Activated CD4-positive, alpha-beta T cell treated with anti-CD3 and anti-CD28 coated beads, Interleukin-2, amount 10 ng/mL, durations not matched to agents 24 days and 14 days (primary cell): ENCODE data around the gene RFX1. TPM values are rescaled to one million over a fixed set of nuclear protein-coding genes. Genes with fewer than 3 reads are reported as not detected.
"Not testable (repeated sequence)": the region's sequence is repeated elsewhere in the genome, so short reads cannot be mapped to it uniquely, and the experiment has no call there.

ENCODE experiments used
- DNase-seq: peaks from one replicate; pipeline ENCODE4 v3.0.0; 2022
- H3K27ac Mint-ChIP-seq: one replicate; pipeline ENCODE4 v1.8.0; 2022; ENCODE audit warnings: mild to moderate bottlenecking, mixed read lengths
- H3K27me3 Mint-ChIP-seq: one replicate; pipeline ENCODE4 v1.8.0; 2022; ENCODE audit warnings: mixed read lengths
- H3K36me3 Mint-ChIP-seq: one replicate; pipeline ENCODE4 v1.8.0; 2022; ENCODE audit warnings: low read depth, mild to moderate bottlenecking, mixed read lengths
- H3K4me1 Mint-ChIP-seq: one replicate; pipeline ENCODE4 v1.8.0; 2021; ENCODE audit warnings: mixed read lengths
- H3K4me3 Mint-ChIP-seq: one replicate; pipeline ENCODE4 v1.8.0; 2022; ENCODE audit warnings: mild to moderate bottlenecking, moderate library complexity, mixed read lengths
- H3K9me3 Mint-ChIP-seq: one replicate; pipeline ENCODE4 v1.8.0; 2021; ENCODE audit warnings: mixed read lengths
- intact Hi-C: fragments of 100-400 bp; cut with micrococcal nuclease; formaldehyde crosslinking; loops from one replicate; pipeline ENCODE4 v1.15.1; 2023
- total RNA-seq: library from RNA; stranded (reverse); gene quantifications from 2 replicates; pipeline ENCODE4 v1.2.3, GENCODE V29; 2022

The RFX1 gene
- total RNA-seq: 17.0 and 18.0 TPM in 2 replicates

DNA sequence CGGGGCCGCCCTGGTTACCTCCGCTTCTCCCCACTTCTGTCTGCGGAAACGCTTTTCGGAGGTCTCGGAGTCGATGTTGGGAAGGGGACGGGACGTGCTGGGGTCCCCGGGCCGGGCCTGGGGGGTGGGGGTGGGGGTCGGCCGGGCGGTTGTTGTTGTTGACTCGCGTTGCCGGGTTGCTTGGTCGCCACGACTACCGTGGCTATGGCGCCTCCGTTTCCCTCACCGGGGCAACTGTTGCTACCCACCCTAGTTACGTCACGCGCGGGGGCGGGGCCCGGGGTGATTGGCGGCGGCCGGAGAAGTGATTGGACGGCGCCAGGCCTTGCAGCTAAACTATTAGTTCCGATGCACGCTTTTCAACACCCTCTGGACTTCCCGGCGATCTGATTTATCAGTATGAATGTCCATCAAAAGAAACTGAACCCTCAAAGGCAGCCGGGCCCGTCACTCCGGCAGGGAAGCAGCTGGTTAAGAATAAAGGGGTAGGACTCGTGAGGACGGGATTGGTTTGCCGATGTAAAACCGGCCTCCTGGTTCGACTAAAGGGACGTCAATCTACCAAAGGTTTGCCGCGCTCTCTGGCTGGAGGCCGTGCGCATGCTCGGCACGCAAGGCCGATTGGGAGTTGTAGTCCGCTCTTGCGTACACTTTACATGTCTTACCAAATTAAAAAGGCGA lies at the start of gene RFX1:
Gene RFX1 (minus strand): TSS at position 236 of the 681 bp plus-strand sequence. CDS start 12,477 bp downstream, outside the sequence.
- H3K4me3 Mint-ChIP-seq: peak within 1 kb of the TSS; percentile 96
- H3K27me3 Mint-ChIP-seq: no peaks in the 10 kb centered on the region
- peaks cover 1% of the 10 kb centered on the region for H3K36me3 Mint-ChIP-seq
- H3K27ac Mint-ChIP-seq: peak within 1 kb of the TSS; percentile 100
- H3K9me3 Mint-ChIP-seq: no peaks in the 10 kb centered on the region
- peak; percentile 100 for DNase-seq
- intact Hi-C loops: loop anchor here (1.0 to 5.0 kb wide), 9 partner anchors 20 to 131 kb away; partner anchors contain the start of genes BRME1, CC2D1A, DCAF15 and MISP3
- peaks cover 39% of the 10 kb centered on the region for H3K4me1 Mint-ChIP-seq

DNA sequence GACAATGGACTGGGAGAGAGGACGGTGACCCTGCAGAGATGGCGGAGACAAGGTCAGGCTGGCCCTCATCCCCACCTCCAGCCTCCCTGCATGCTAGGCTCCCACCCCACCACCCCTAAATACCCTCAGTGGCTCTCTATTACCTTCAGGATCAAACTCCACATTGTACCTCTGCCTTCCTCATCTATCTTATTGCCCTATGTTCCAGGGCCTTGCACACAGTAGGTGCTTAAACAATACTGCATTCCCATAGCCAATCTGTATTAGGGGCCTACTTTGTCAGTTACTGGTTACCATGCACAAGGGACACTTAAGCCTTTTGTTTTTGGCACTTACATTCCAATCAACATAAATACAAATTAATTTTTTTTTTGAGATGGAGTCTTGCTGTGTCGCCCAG lies 49.3 kb upstream of the RFX1 start:
- Mint-ChIP-seq H3K4me1 (peaks cover 27% of the 10 kb centered on the region), H3K27me3 (peaks cover 33% of the 10 kb centered on the region), H3K9me3 (no peaks in the 10 kb centered on the region), H3K27ac (no peak overlapping the region), H3K4me3 (no peak overlapping the region), H3K36me3 (peaks cover 31% of the 10 kb centered on the region)
- intact Hi-C loops: loop anchor here (5.0 kb wide), 1 partner anchor 173 kb away; no protein-coding TSS in a partner anchor
- no peak for DNase-seq

DNA sequence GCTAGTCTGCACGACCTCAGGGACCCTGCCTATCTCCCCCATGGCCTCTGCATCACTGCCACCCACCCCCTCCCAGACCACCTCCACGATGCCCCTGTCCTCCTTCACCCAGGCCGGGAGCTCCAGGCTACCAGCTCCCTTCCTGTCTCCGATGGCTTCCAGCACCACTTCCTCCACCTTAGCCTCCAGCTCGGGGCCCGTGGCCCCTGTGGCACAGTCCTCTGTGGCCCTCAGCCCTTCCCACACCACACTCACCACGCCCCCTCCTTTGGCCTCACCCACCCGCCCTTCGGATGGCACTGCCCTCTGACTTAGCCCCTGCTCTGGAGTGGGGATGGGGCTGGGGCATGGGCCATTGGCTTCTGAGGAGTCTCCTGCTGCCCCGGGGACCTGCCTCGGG lies 48.6 kb upstream of the RFX1 start:
- H3K4me1 Mint-ChIP-seq: peaks cover 23% of the 10 kb centered on the region
- no peak for DNase-seq
- H3K9me3 Mint-ChIP-seq: no peaks in the 10 kb centered on the region
- H3K4me3 Mint-ChIP-seq: no peak overlapping the region
- intact Hi-C loops: loop anchor here (5.0 kb wide), 1 partner anchor 172 kb away; no protein-coding TSS in a partner anchor
- peaks cover 28% of the 10 kb centered on the region for H3K27me3 Mint-ChIP-seq
- H3K27ac Mint-ChIP-seq: no peak overlapping the region
- peaks cover 36% of the 10 kb centered on the region for H3K36me3 Mint-ChIP-seq

DNA sequence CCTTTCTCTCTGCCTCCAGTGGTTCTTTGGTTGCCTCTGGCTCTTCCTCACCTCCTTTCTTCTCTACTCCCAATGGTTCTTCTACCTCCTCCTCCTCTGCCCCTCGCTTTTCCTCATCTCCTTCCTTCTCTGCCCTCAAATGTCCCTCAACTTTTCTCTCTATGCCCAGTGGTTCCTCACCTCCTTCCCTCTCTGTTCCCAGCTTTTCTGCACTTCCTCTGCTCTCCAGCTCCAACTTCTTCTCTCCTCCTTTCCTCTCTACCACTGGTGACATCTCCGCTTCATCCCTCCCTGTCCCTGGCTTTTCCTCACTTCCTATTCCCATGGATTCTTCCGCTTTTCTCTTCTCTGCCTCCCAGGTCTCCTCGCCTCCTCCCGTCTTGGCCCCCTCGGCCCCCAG lies 48.0 kb upstream of the RFX1 start:
- no peak overlapping the region for H3K27ac Mint-ChIP-seq

DNA sequence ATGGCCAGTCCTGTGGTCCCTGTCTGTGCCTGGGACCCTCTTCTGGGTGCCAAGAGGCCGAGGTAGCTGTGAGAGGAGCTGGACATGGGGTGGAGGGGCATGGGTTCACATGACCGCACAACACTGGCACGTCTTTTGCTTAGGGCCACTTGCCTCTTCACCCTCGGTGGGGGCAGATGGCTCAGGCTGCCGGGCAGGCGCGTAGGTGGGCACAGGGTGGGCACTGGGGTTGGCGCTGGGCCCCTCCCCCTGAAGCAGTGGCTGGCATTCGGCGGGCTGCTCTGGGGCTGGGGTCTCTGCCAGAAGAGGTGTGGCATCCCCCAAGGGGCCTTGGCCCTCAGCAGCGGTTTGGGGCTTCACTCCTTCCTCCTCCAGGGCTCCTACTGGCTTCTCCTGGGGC lies 47.4 kb upstream of the RFX1 start:
- no peak for DNase-seq
- H3K27me3 Mint-ChIP-seq: peaks cover 19% of the 10 kb centered on the region
- intact Hi-C loops: no loop called here
- H3K4me3 Mint-ChIP-seq: no peak overlapping the region
- no peak overlapping the region for H3K27ac Mint-ChIP-seq
- no peaks in the 10 kb centered on the region for H3K9me3 Mint-ChIP-seq
- H3K4me1 Mint-ChIP-seq: peaks cover 17% of the 10 kb centered on the region
- peaks cover 44% of the 10 kb centered on the region for H3K36me3 Mint-ChIP-seq

More for the DNA sequence above, 48.0 kb upstream of the RFX1 start:
- Mint-ChIP-seq H3K4me3 (no peak overlapping the region), H3K9me3 (no peaks in the 10 kb centered on the region), H3K27me3 (peaks cover 25% of the 10 kb centered on the region), H3K36me3 (peaks cover 39% of the 10 kb centered on the region), H3K4me1 (peaks cover 21% of the 10 kb centered on the region)
- no peak for DNase-seq
- intact Hi-C loops: no loop called here

DNA sequence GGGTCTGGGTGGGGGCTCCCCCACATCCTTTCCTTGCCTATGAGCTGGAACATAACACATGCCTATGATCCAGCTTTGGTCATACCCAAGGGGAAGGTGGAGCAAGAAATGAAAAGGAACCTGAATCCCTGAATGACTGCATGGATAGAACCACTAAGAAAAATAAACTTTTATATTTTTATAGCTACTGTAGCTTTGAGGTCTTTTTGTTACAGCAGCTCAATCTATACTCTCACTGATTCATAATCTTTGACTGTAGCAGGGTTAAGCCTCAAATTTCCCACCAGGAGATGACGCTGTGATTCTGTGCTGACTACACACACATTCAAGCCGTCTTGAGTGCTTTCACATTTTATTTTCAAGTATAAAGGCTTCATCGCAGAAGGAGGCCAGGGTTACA lies 46.9 kb upstream of the RFX1 start:
- no peak overlapping the region for H3K4me3 Mint-ChIP-seq

DNA sequence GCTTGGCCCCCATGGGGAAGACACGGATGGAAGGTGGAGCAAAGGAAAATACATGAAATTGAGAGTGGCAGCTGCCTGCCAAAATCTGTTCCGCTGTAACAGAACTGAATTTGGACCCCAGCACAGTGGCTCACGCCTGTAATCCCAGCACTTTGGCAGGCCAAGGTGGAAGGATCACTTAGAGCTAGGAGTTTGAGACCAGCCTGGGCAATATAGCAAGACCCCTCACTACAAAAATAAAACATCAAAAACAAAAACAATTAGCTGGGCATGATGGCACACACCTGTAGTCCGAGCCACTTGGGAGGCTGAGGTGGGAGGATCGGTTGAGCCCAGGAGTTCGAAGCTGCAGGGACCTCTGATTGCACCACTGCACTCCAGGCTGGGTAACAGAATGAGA lies 46.4 kb upstream of the RFX1 start:
- no peaks in the 10 kb centered on the region for H3K9me3 Mint-ChIP-seq
- H3K27me3 Mint-ChIP-seq: peaks cover 10% of the 10 kb centered on the region
- H3K4me3 Mint-ChIP-seq: no peak overlapping the region
- peaks cover 52% of the 10 kb centered on the region for H3K36me3 Mint-ChIP-seq
- H3K4me1 Mint-ChIP-seq: peaks cover 7% of the 10 kb centered on the region
- DNase-seq: no peak
- intact Hi-C loops: no loop called here
- H3K27ac Mint-ChIP-seq: no peak overlapping the region

More for the DNA sequence above, 46.9 kb upstream of the RFX1 start:
- Mint-ChIP-seq H3K27ac (peak overlapping the region; percentile 29), H3K4me1 (peaks cover 12% of the 10 kb centered on the region), H3K27me3 (peaks cover 15% of the 10 kb centered on the region), H3K36me3 (peaks cover 48% of the 10 kb centered on the region), H3K9me3 (no peaks in the 10 kb centered on the region)
- intact Hi-C loops: no loop called here
- DNase-seq: no peak

DNA sequence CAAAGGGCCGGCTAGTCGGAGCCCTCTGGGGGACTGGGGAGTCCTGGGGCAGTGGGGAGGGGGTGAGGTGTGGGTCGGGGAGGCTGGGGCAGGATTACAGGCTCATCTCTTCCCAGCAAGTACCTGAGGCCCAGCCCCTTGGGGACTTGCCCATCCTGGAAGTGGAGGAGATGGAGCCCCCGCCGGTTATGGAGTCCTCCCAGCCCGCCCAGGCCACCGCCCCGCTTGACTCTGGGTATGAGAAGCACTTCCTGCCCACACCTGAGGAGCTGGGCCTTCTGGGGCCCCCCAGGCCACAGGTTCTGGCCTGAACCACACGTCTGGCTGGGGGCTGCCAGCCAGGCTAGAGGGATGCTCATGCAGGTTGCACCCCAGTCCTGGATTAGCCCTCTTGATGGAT lies 45.9 kb upstream of the RFX1 start:
- no peak overlapping the region for H3K27ac Mint-ChIP-seq
- no peak overlapping the region for H3K4me3 Mint-ChIP-seq
- peaks cover 6% of the 10 kb centered on the region for H3K4me1 Mint-ChIP-seq
- intact Hi-C loops: no loop called here
- H3K27me3 Mint-ChIP-seq: peaks cover 7% of the 10 kb centered on the region
- H3K9me3 Mint-ChIP-seq: no peaks in the 10 kb centered on the region
- H3K36me3 Mint-ChIP-seq: peaks cover 55% of the 10 kb centered on the region
- no peak for DNase-seq

DNA sequence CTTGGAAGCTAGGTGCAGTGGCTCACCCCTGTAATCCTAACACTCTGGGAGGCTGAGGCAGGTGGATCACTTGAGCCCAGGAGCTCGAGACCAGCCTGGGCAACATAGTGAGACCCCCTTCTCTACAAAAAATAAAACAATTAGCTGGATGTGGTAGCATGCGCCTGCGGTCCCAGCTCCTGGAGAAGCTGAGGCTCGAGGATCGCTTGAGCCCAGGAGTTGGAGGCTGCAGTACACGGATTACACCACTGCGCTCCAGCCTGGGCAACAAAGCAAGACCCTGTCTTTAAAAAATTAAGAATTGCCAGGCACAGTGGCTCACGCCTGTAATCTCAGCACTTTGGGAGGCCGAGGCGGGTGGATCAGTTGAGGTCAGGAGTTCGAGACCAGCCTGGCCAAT lies 44.8 kb upstream of the RFX1 start:
- H3K9me3 Mint-ChIP-seq, H3K27ac Mint-ChIP-seq, H3K4me1 Mint-ChIP-seq, intact Hi-C loops, DNase-seq, H3K4me3 Mint-ChIP-seq, H3K27me3 Mint-ChIP-seq: not testable (repeated sequence)
- peaks cover 64% of the 10 kb centered on the region for H3K36me3 Mint-ChIP-seq

DNA sequence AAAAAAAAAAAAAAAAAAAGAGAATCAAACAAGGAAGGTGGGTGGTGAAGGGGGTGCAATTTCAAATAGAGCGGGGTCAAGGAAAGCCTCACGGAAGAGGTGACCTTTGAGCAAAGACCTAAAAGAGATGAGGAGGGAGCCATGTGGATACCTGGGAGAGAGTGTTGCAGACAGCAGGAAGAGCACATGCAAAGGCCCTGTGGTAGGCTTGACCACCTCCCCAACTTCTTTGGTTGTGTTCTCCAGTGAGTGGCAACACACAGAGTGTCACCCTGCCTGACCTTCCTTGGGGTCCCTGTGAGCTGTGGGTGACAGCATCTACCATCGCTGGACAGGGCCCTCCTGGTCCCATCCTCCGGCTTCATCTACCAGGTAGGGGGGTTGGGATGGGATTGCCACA lies 44.4 kb upstream of the RFX1 start:
- peaks cover 3% of the 10 kb centered on the region for H3K4me1 Mint-ChIP-seq
- H3K27ac Mint-ChIP-seq: no peak overlapping the region
- intact Hi-C loops: no loop called here
- H3K27me3 Mint-ChIP-seq: no peaks in the 10 kb centered on the region
- DNase-seq: no peak
- H3K36me3 Mint-ChIP-seq: peaks cover 67% of the 10 kb centered on the region
- no peak overlapping the region for H3K4me3 Mint-ChIP-seq
- no peaks in the 10 kb centered on the region for H3K9me3 Mint-ChIP-seq

DNA sequence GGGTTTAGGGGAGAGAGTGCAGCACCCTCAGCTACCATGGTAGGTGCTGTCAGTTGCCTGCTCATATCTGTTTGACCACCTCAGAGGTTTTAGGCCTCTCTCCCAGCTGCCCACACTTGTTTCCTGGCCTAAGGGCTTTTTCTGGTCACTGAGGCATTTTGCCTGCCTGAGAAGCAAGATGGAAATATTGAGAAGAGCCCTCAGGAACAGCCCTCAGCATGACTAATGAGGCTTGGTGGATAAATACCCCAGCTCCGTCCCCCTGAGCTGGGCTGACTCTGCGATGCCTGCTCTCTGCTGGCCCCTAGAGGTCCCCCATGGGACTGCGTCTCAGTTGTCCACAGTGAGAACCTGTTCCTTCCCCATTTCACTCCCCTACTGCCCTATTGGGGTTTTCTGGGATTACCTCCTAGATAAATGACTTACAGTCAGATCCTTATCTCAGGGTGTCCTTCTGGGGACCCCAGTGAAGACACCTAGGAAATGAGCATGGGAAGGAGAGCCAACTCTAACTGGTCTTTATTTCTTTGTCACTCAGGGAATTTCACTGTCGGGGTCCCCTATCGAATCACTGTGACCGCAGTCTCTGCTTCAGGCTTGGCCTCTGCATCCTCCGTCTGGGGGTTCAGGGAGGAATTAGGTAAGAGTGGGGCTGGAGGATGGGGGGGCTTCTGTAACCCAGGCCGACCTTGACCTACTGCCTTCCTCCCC lies 42.5 kb upstream of the RFX1 start:
- intact Hi-C loops: loop anchor here (5.0 kb wide), 1 partner anchor 41 kb away; the partner anchor contains the start of gene RFX1
- Mint-ChIP-seq H3K27me3 (no peaks in the 10 kb centered on the region), H3K27ac (peak overlapping the region; percentile 34)

DNA sequence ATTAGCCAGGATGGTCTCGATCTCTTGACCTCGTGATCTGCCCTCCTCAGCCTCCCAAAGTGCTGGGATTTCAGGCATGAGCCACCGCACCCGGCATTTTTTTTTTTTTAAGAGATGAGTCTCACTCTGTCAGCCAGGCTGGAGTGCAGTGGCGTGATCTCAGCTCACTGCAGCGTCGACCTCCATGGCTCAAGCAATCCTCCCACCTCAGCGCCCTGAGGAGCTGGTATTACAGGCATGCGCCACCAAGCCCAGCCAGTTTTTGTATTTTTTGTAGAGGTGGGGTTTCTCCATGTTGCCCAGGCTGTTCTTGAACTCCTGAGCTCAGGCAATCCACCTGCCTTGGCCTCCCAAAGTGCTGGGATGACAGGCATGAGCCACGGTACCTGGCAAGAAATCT lies 41.7 kb upstream of the RFX1 start:
- H3K27me3 Mint-ChIP-seq, H3K27ac Mint-ChIP-seq, H3K9me3 Mint-ChIP-seq, H3K4me3 Mint-ChIP-seq, H3K4me1 Mint-ChIP-seq, DNase-seq: not testable (repeated sequence)
- intact Hi-C loops: loop anchor here (5.0 kb wide), 1 partner anchor 41 kb away; the partner anchor contains the start of gene RFX1
- peaks cover 67% of the 10 kb centered on the region for H3K36me3 Mint-ChIP-seq

More for the DNA sequence above, 42.5 kb upstream of the RFX1 start:
- Mint-ChIP-seq H3K4me1 (no peaks in the 10 kb centered on the region), H3K4me3 (no peak overlapping the region), H3K9me3 (no peaks in the 10 kb centered on the region), H3K36me3 (peaks cover 68% of the 10 kb centered on the region)
- peak; percentile 93 for DNase-seq

DNA sequence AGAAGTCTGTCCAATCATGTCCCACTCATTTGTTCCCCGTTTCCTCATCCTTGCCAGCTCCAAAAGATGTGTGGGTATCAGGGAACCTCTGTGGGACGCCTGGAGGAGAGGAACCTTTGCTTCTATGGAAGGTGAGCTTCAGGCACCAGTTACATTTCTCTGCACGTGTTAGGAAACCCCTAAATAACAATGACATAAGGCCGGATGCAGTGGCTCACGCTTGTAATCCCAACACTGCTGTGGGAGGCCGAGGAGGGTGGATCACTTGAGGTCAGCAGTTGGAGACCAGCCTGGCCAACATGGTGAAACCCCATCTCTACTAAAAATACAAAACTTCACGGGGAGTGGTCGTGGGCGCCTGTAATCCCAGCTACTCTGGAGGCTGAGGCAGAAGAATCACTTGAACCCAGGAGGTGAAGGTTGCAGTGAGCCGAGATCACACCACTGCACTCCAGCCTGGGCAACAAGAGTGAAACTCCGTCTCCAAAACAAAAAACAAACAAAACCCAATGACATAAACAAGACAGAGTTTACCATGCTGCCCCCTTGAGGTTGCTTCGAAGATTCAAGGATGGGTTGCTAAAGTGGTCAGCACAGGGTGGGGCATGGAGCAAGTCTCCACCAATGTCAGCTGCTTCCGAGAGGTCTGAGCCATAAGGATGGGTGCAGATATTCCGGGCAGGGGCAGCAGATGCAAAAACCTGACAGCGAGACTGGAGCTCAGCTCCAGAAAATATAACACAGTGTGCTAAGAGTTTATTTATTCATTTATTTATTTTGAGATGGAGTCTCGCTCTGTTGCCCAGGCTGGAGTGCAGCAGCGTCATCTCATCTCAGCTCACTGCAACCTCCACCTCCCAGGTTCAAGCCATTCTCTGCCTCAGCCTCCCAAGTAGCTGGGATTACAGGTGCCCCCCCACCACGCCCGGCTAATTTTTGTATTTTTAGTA lies 36.8 kb upstream of the RFX1 start:
- Mint-ChIP-seq H3K4me1 (peaks cover 12% of the 10 kb centered on the region), H3K27ac (peak overlapping the region; percentile 74), H3K36me3 (peaks cover 57% of the 10 kb centered on the region)
- H3K9me3 Mint-ChIP-seq, H3K4me3 Mint-ChIP-seq, intact Hi-C loops, H3K27me3 Mint-ChIP-seq: not testable (repeated sequence)
- peak; percentile 85 for DNase-seq
